Dedifferentiated amniotic fluid mesenchymal stem cell (primary cell): ENCODE measurements around the gene UNC5A.

Experiments
- DNase-seq: peaks from one replicate; pipeline ENCODE4 v3.0.0-alpha.2; 2016; ENCODE audit errors: extremely low spot score

The UNC5A gene

DNA sequence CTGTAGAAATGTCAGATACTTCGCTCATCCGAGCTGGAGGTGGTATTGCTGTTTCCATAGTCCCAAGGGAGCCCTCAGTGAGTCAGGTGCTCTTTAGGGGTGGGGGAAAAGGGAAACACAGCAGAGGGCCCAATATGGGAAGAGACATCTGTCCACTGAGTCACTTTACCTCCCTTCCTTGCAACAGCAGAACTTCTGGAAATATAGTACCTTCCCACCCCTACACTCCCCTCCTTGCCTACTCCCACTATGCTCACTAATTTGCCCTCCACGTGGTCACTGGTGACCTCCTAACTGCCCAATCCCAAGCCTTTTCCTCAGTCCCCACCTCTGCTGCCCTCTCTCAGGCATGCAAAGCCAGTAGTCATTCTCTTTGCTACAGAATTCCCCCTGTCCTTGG, 86.9 kb downstream of the UNC5A start:
- DNase-seq = no peak

DNA sequence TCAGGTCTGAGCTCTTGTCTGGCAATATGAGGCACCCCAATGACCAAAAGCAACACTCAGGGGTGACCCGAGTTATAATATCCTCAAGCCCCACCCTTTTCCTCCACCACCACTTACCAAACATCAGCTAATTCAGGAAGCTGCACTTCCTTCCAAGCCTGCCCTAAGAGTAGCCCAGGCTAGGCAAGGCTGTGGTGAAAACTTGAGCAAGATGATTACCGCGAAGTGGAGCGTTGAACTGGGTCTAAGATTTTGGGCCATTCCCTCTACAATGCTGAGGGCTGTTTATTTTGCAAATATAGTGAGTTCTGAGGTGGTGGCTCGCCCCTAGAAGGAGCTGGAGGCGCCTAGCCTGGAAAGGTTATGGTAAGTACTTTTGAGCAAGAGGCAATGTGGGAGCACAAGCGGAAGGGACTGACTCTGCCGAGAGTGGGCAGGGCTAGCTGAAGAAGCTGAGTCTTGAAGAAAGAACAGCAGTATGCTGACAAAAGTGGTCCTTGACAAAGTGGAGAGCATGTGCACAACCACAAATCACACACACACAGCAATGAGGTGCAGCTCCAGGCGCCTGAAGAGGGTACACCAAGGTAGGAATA, 89.0 kb downstream of the UNC5A start, which contains the start of gene HK3:
Gene HK3, minus strand, starts transcription at position 51 of the 596 bp plus-strand sequence. CDS start 3,187 bp downstream, outside the sequence.
- no peak for DNase-seq

GRCh38 chr5:176899946-176900779, 89.8 kb downstream of the UNC5A start:
- DNase-seq = no peak

DNA sequence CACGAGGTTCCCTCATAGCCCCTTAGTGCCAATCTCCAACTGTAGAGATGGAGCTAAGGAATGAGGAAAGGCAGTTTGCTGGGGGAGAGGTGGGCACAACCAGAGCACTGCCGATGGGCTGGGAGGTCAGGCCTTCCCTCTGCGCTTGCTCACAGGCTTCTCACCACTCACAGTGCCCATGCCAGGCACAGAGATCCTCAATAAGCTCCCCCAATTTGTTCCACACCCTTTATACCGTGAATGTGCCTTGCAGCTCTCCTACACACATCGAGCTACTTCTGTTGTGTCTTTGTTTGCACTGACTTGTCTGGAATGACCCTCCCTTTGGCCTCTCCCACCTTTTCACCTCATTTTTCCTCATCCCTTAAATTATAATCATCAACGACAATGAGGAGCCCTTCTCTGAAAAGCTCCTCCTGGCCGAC, 90.4 kb downstream of the UNC5A start:
- DNase-seq = no peak

DNA sequence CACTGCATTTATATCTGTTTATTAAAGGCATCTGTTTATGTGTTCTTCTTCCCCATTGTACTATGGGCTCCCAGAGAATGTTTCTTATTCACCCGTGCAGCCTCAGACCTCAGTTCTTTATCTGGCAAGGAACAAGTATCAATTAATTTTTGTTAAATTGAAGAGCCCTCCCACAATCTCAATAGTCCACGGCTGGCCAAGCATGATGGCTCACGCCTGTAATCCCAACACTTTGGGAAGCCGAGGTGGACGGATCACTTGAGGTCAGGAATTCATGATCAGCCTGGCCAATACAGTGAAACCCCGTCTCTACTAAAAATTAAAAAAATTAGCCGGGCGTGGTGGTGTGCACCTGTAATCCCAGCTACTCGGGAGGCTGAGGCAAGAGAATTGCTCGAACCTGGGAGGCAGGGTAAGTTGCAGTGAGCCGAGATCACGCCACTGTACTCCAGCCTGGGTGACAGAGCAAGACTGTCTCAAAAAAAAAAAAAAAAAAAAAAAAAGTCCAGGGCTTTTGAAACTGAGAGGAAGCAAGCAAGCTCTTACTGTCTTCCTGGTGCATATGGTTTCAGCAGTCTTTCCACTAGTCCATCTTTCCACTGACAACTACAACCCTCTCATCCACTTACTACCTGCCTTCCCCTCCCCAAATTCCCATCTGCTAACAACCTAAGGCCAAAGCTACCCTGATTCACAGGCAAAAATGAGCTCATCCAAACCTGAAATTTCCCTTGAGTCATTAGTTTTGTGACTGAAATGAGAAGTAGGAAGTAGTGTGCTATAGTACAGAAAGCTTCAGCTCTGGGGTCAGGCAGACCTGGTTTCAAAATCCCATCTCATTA, 91.1 kb downstream of the UNC5A start:
- DNase-seq = no peak

- no peak for DNase-seq
These were observed 91.9 kb downstream of the UNC5A start for GRCh38 chr5:176902102-176902814.

DNA sequence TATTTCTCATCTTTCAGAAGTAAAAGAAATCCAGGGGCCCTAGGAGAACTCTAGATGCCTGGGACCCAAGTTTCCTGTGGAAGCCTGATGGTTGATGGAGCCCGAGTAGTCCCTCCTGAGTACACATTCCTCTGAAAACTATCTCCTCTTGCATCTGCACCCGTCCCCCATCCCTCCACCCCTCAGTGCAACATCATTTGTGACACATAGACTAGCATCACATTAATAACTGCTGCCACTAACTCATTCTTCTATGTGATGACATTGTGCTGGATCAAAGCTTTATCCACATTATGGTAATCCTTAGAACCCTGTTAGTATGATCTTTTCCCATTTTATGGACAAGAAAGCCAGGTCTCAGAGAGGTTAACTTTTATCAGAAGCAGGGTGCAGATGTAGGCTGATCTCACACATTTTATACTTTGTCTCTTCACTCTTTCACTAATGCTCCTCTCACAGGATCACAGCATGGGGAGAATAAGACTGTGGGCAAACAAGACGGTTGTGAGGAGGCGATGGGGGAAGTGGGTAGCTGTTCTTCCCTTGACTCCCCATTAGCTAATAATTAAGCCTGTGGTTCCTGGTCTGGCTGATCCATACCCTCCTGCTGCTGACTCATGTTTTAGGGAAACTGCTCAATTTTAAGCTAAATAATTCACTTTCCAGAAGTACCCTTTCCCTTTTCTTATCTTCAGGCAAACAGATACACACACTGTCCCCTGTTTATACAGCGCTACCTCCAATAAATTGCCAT, 92.7 kb downstream of the UNC5A start:
- DNase-seq = no peak

DNA sequence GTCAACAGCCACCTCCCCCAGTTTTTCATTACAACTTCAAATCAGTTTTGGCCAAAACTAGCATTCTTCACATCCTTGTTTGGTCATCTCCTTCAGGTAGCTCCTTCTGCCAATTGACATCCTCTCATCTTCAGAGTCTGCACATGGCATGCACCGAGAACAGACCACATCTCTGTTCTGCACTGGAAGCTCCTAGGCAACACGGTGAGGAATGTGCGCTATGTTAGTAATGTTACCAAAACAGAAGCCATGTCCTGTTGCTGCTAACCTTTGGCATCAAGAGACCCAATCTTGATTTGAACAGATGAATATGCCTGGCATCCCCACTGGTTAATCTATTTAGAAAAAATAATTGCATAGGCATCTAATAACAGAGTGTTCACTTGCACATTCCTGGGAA, 93.9 kb downstream of the UNC5A start:
- DNase-seq = no peak

GRCh38 chr5:176906126-176906525, 95.8 kb downstream of the UNC5A start:
- DNase-seq = no peak

GRCh38 chr5:176906796-176907195, 96.4 kb downstream of the UNC5A start:
- no peak for DNase-seq

DNA sequence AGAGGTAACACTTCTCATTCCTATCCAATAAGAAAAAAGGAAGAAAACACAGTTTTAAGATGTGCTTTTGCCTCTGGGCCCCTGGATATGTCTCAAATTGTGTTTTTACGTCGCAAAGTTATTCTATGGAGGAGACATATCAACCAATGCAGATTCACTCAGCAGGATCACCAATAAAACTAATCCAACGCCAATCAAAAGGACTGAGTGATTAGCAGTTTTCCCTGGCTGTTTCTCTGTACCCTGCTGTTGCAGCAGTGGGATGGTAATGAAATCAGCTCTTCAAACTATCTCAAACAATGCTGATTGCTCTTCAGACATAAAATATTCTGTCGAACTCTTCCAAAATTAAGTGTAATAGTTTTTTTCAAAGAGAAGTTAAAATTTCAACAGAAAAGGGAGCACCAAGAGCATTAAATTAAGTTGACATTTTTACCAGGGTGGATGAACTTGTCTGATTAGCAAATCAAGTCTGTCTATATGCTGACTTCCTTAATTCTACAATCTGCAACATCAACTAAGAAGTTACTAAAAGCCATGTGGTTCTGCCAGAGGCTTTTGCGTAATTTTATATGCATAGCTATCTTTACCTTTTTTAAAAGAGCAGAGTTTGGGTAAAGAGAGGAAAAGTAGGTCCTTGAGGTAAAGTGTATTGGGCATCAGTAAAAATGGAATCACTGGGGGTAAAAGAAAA, 98.5 kb downstream of the UNC5A start:
- no peak for DNase-seq

- DNase-seq = no peak
These were observed 101.8 kb downstream of the UNC5A start for GRCh38 chr5:176912115-176912514.

- no peak for DNase-seq
These were observed 105.5 kb downstream of the UNC5A start for GRCh38 chr5:176915906-176916305.

- no peak for DNase-seq
These were observed 106.0 kb downstream of the UNC5A start for GRCh38 chr5:176916337-176916736.

GRCh38 chr5:176918613-176919012, 108.3 kb downstream of the UNC5A start:
- no peak for DNase-seq

- no peak for DNase-seq
These were observed 111.4 kb downstream of the UNC5A start for GRCh38 chr5:176921714-176922113.

DNA sequence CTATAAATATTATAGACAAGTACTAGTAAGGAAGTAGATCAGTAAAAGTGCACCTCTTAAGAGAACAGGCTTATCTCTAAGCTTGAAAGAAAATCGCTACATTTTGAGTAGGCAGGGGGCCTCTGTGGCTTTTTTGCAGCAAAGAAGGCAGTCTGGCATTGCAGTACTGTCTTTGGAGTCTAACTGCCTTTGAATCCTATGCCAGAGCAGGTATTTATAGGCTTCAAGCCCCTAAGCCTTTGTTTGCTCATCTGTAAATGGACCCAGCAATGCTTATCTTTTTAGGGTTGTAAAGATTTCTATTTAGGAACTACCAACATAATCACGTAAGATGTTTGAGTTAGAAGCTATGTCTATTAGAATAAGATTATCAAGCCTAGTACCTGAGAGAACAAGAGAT, 112.5 kb downstream of the UNC5A start:
- DNase-seq = no peak

- DNase-seq = no peak
These were observed 117.2 kb downstream of the UNC5A start for GRCh38 chr5:176927562-176927961.

- no peak for DNase-seq
These were observed 119.3 kb downstream of the UNC5A start for GRCh38 chr5:176929654-176930053.
